HG03558 (cell line): Measurements from ENCODE around the gene DZIP1.

Source experiments
- ATAC-seq: cut with Tn5 transposase; IDR thresholded peaks from one replicate; pipeline ENCODE4 v1.9.1; 2021; ENCODE audit warnings: moderate number of reproducible peaks; ENCODE audit not compliant: unreplicated experiment; ENCODE audit errors: extremely low read depth

The DZIP1 gene

GRCh38 chr13:95643936-95644598 lies 439 bp downstream of the DZIP1 start:
- ATAC-seq, result no peak

GRCh38 chr13:95643571-95643935 lies 953 bp downstream of the DZIP1 start:
- ATAC-seq, result no peak

GRCh38 chr13:95642999-95643398 lies 1.5 kb downstream of the DZIP1 start:
- ATAC-seq, result no peak

- ATAC-seq, result no peak
These were observed 2.4 kb downstream of the DZIP1 start for GRCh38 chr13:95642028-95642621.

GRCh38 chr13:95641291-95642027 lies 3.0 kb downstream of the DZIP1 start:
- ATAC-seq, result no peak

- no peak for ATAC-seq
These were observed 7.7 kb downstream of the DZIP1 start for GRCh38 chr13:95636853-95637252.

GRCh38 chr13:95630593-95630992 lies 13.9 kb downstream of the DZIP1 start:
- ATAC-seq, result no peak

GRCh38 chr13:95629071-95629470 lies 15.4 kb downstream of the DZIP1 start:
- ATAC-seq, result no peak

- no peak for ATAC-seq
These were observed 16.0 kb downstream of the DZIP1 start for GRCh38 chr13:95628488-95628887.

GRCh38 chr13:95627590-95627989 lies 16.9 kb downstream of the DZIP1 start:
- ATAC-seq, result no peak

GRCh38 chr13:95626768-95627167 lies 17.7 kb downstream of the DZIP1 start:
- ATAC-seq, result no peak

GRCh38 chr13:95624020-95624419 lies 20.5 kb downstream of the DZIP1 start:
- ATAC-seq, result peak; percentile 52

GRCh38 chr13:95623141-95623540 lies 21.4 kb downstream of the DZIP1 start:
- ATAC-seq, result no peak

- ATAC-seq, result no peak
These were observed 23.5 kb downstream of the DZIP1 start for GRCh38 chr13:95620825-95621498.

GRCh38 chr13:95620030-95620824 lies 24.3 kb downstream of the DZIP1 start:
- no peak for ATAC-seq

- ATAC-seq, result no peak
These were observed 29.0 kb downstream of the DZIP1 start for GRCh38 chr13:95615539-95615938.

GRCh38 chr13:95614641-95615245 lies 29.8 kb downstream of the DZIP1 start:
- ATAC-seq, result no peak

GRCh38 chr13:95608640-95609323 lies 35.7 kb downstream of the DZIP1 start:
- no peak for ATAC-seq

GRCh38 chr13:95607366-95607765 lies 37.1 kb downstream of the DZIP1 start:
- ATAC-seq, result no peak
